Duodenal mucosa (tissue), 2 donors: ENCODE results near the gene GYS2.

Experiments used
- H3K27ac ChIP-seq: one replicate; pipeline ENCODE4 v1.7.0; 2013; ENCODE audit warnings: low read depth, low read length
- H3K27me3 ChIP-seq, 2 donors: one replicate each; pipeline ENCODE4 v1.7.0; 2013; ENCODE audit warnings: low read length in 2 of 2, control low read depth in 1 of 2; ENCODE audit not compliant: insufficient read depth in 2 of 2, control insufficient read depth in 1 of 2
- H3K36me3 ChIP-seq, 2 donors: one replicate each; pipeline ENCODE4 v1.7.0; 2013; ENCODE audit warnings: low read length in 2 of 2, control low read depth in 1 of 2; ENCODE audit not compliant: insufficient read depth in 2 of 2, control insufficient read depth in 1 of 2
- H3K4me1 ChIP-seq, 2 donors: one replicate each; pipeline ENCODE4 v1.7.0; 2013; ENCODE audit warnings: low read length in 2 of 2, control low read depth in 1 of 2; ENCODE audit not compliant: insufficient read depth in 2 of 2, control insufficient read depth in 1 of 2
- H3K4me3 ChIP-seq, 2 donors: one replicate each; pipeline ENCODE4 v1.7.0; 2013; ENCODE audit warnings: low read length in 2 of 2, low read depth in 1 of 2
- H3K9ac ChIP-seq, 2 donors: one replicate each; pipeline ENCODE4 v1.7.0; 2013; ENCODE audit warnings: low read length in 2 of 2, low read depth in 1 of 2
- H3K9me3 ChIP-seq, 2 donors: one replicate each; pipeline ENCODE4 v1.7.0; 2013; ENCODE audit warnings: low read length in 2 of 2, control low read depth in 1 of 2; ENCODE audit not compliant: control insufficient read depth in 1 of 2

GYS2 gene

GRCh38 chr12:21638054-21638891 lies 33.6 kb upstream of the GYS2 start:
- H3K27ac ChIP-seq, result no peak overlapping the region
- no peak overlapping the region for H3K4me3 ChIP-seq
- H3K9ac ChIP-seq, result no peak overlapping the region
- H3K4me1 ChIP-seq, result no peaks in the 10 kb centered on the region
- no peaks in the 10 kb centered on the region for H3K9me3 ChIP-seq
- H3K36me3 ChIP-seq, result peaks cover 6 to 51% of the 10 kb centered on the region in 2 donors
- no peaks in the 10 kb centered on the region for H3K27me3 ChIP-seq

GRCh38 chr12:21634245-21634644 lies 29.6 kb upstream of the GYS2 start:
- Histone ChIP-seq H3K36me3 (peaks cover 6 to 31% of the 10 kb centered on the region in 2 donors), H3K9ac (no peak overlapping the region), H3K4me3 (no peak overlapping the region), H3K27me3 (no peaks in the 10 kb centered on the region), H3K9me3 (no peaks in the 10 kb centered on the region), H3K27ac (no peak overlapping the region), H3K4me1 (no peaks in the 10 kb centered on the region)

GRCh38 chr12:21631367-21631766 lies 26.7 kb upstream of the GYS2 start:
- Histone ChIP-seq H3K9ac (no peak overlapping the region), H3K4me1 (no peaks in the 10 kb centered on the region), H3K4me3 (no peak overlapping the region), H3K27me3 (no peaks in the 10 kb centered on the region), H3K9me3 (no peaks in the 10 kb centered on the region), H3K36me3 (peaks cover 6 to 16% of the 10 kb centered on the region in 2 donors), H3K27ac (no peak overlapping the region)

- no peaks in the 10 kb centered on the region for H3K4me1 ChIP-seq
- H3K4me3 ChIP-seq, result no peak overlapping the region
- H3K9ac ChIP-seq, result no peak overlapping the region
- H3K27ac ChIP-seq, result no peak overlapping the region
- H3K36me3 ChIP-seq, result no peaks in the 10 kb centered on the region
- no peaks in the 10 kb centered on the region for H3K9me3 ChIP-seq
- no peaks in the 10 kb centered on the region for H3K27me3 ChIP-seq
These were observed 23.3 kb upstream of the GYS2 start for GRCh38 chr12:21627924-21628323.

GRCh38 chr12:21618566-21618965 lies 13.9 kb upstream of the GYS2 start:
- Histone ChIP-seq H3K4me1 (peaks cover 6 to 9% of the 10 kb centered on the region in 2 donors), H3K36me3 (no peaks in the 10 kb centered on the region), H3K4me3 (no peak overlapping the region)

GRCh38 chr12:21617030-21617429 lies 12.4 kb upstream of the GYS2 start:
- Histone ChIP-seq H3K27ac (no peak overlapping the region), H3K9me3 (no peaks in the 10 kb centered on the region), H3K9ac (no peak overlapping the region), H3K4me3 (no peak overlapping the region), H3K27me3 (no peaks in the 10 kb centered on the region), H3K4me1 (peaks cover 6 to 9% of the 10 kb centered on the region in 2 donors), H3K36me3 (no peaks in the 10 kb centered on the region)

More at GRCh38 chr12:21618566-21618965, 13.9 kb upstream of the GYS2 start:
- no peak overlapping the region for H3K27ac ChIP-seq
- no peak overlapping the region for H3K9ac ChIP-seq
- no peaks in the 10 kb centered on the region for H3K9me3 ChIP-seq
- no peaks in the 10 kb centered on the region for H3K27me3 ChIP-seq

- no peaks in the 10 kb centered on the region for H3K36me3 ChIP-seq
- no peak overlapping the region for H3K27ac ChIP-seq
- H3K9ac ChIP-seq, result no peak overlapping the region
These were observed 10.8 kb upstream of the GYS2 start for GRCh38 chr12:21615431-21615830.

GRCh38 chr12:21614506-21614905 lies 9.9 kb upstream of the GYS2 start:
- peaks cover 6 to 9% of the 10 kb centered on the region in 2 donors for H3K4me1 ChIP-seq
- no peaks in the 10 kb centered on the region for H3K27me3 ChIP-seq
- no peaks in the 10 kb centered on the region for H3K9me3 ChIP-seq
- H3K27ac ChIP-seq, result no peak overlapping the region
- H3K9ac ChIP-seq, result no peak overlapping the region
- no peaks in the 10 kb centered on the region for H3K36me3 ChIP-seq
- no peak overlapping the region for H3K4me3 ChIP-seq

More at GRCh38 chr12:21615431-21615830, 10.8 kb upstream of the GYS2 start:
- H3K4me1 ChIP-seq, result peaks cover 6 to 9% of the 10 kb centered on the region in 2 donors
- H3K9me3 ChIP-seq, result no peaks in the 10 kb centered on the region
- no peak overlapping the region for H3K4me3 ChIP-seq
- H3K27me3 ChIP-seq, result no peaks in the 10 kb centered on the region

- Histone ChIP-seq H3K36me3 (no peaks in the 10 kb centered on the region), H3K9ac (no peak overlapping the region), H3K4me1 (peaks cover 6 to 9% of the 10 kb centered on the region in 2 donors)
These were observed 9.3 kb upstream of the GYS2 start for GRCh38 chr12:21613931-21614330.

GRCh38 chr12:21608196-21608595 lies 3.5 kb upstream of the GYS2 start:
- Histone ChIP-seq H3K36me3 (no peaks in the 10 kb centered on the region), H3K9me3 (no peaks in the 10 kb centered on the region), H3K9ac (no peak overlapping the region), H3K4me1 (no peaks in the 10 kb centered on the region), H3K27ac (no peak overlapping the region), H3K27me3 (peaks cover 0 to 6% of the 10 kb centered on the region in 2 donors), H3K4me3 (no peak overlapping the region)

More at GRCh38 chr12:21613931-21614330, 9.3 kb upstream of the GYS2 start:
- Histone ChIP-seq H3K27me3 (no peaks in the 10 kb centered on the region), H3K9me3 (no peaks in the 10 kb centered on the region), H3K27ac (no peak overlapping the region), H3K4me3 (no peak overlapping the region)
